CD1c-positive myeloid dendritic cell (primary cell): ENCODE data around the gene IGFBP2.

Experiments
- DNase-seq: peaks from one replicate; pipeline ENCODE4 v3.0.0-alpha.2; 2016; ENCODE audit errors: extremely low spot score

Gene IGFBP2

GRCh38 chr2:216701544-216701943 is 68.3 kb downstream of the IGFBP2 start:
- DNase-seq: no peak

- DNase-seq: no peak
These were observed 69.5 kb downstream of the IGFBP2 start for GRCh38 chr2:216702756-216703155.

GRCh38 chr2:216710551-216711301 is 77.5 kb downstream of the IGFBP2 start:
- no peak for DNase-seq

DNA sequence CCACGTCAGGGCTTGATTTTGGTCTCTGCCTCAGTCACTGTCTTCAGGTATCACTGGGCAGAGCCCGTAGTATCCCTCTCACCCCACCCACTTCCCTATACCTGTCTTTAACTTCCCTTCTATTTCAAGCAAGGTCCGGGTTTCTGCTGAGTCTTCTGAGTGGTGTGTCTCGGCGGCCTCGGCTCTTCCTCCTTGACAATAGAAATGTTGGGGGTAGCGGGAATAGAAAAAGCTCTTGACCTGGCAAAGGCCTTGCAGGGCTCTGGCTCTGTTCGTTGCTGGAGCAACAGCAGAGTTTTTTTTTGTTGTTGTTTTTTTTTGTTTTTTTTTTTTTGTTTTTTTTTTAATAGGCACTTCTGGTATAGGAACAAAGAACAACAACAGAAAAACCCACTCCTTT is 78.1 kb downstream of the IGFBP2 start:
- no peak for DNase-seq

GRCh38 chr2:216713691-216714336 is 80.6 kb downstream of the IGFBP2 start:
- no peak for DNase-seq
